HL-60/S4 treated with retinoic acid at 250 ng/mL for 4 days and 3 days (cell line): ENCODE data around the gene MIAT.

Source experiments
- in situ Hi-C: fragments of 300-500 bp; cut with MboI; formaldehyde crosslinking; loops from 2 replicates; pipeline ENCODE4 v1.7.0; 2022; ENCODE audit warnings: low sequenced_read_pairs

Gene MIAT

GRCh38 chr22:26718905-26719304, 61.5 kb downstream of the MIAT start:
- in situ Hi-C loops: no loop called here

GRCh38 chr22:26722159-26722558, 64.8 kb downstream of the MIAT start:
- in situ Hi-C loops: no loop called here

- in situ Hi-C loops: no loop called here
Measured at GRCh38 chr22:26724414-26724813, 67.0 kb downstream of the MIAT start.

GRCh38 chr22:26725012-26725676, 67.8 kb downstream of the MIAT start:
- in situ Hi-C loops: no loop called here
